ENCODE measurements around the gene SZT2.

Gene SZT2

GRCh38 chr1:43423672-43424550, 34.2 kb downstream of the SZT2 start:
- DNase-seq (ENCODE audit: low read depth): no peak

DNA sequence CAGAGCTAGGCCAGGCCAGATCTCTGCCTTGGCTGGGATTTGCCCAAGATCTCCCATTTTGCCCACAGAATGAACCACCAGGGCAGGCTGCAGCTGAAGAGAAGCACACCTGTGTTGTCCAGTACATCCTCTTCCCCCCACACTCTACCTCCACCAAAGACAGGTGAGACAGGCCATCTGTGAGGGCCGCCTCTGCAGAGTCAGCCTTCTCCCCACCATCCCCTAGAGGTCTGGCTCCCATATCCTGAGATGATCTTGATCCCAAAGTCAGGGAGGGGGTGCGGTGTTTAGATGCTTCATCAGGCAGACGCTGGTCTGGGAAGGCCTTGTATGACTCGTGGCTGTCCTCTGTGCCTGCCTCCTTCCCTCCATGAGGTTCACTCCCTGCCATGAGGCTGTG, 35.3 kb downstream of the SZT2 start:
- DNase-seq (ENCODE audit: low read depth): no peak

- no peak for DNase-seq (ENCODE audit: low read depth)
These were observed 36.5 kb downstream of the SZT2 start for GRCh38 chr1:43426221-43426620.

DNA sequence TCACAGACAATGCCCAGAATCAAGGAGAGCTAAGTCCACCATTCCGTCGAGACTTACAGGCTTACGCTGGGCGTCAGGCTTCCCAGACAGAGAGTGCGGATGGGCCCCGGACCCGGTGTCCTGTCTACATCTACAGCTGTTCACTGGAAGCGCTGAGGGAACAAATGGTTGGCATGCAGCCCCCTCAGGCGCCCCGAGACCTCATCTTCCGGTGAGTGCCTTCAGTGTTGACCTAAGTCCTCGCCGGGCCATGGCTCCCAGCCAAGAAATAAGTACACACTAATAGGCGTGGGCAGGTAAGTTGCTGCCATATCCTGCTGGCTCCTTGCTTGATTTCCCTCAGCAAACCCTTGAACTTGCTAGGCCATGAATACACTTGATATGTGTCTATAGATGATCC, 37.8 kb downstream of the SZT2 start:
- DNase-seq (ENCODE audit: low read depth): no peak

DNA sequence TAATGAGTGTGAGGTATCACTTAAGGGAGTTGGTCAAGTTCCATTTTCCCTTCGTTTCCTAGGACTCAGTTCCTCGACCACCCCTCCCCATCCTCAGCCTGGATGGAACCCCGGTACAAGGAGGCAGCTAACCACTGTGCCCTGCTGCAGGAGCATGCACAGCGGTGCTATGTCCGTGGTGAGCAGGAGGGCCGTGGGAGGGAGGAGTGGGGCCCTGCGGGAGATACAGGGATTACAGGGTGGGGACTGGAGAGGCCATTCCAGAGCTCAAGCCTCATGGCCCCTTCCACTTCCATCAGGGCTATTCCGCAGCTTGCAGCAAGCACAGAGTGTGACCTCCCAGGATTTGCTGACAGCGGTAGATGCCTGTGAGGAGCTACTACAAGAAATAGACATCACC, 38.2 kb downstream of the SZT2 start:
- DNase-seq (ENCODE audit: low read depth): no peak

DNA sequence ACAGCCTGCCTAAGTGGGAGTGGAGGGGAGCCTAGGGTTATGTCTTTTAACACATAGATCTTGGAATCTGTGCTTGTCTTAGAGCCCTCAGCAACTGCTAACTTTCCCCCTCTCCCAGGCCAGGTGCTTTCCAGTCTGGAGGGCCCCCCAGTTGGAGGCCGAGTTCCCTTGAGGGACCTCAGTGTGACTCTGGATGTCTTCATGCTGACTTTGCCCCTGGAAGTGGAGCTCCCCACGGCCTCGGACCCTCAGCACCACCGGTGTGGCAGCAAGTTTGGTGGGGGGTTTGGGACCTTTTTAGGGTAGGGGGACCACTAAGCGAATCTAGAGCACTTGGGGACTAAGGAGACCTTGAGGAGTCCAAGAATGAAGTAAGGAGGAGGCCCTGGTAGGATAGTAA, 41.1 kb downstream of the SZT2 start:
- DNase-seq (ENCODE audit: low read depth): no peak

DNA sequence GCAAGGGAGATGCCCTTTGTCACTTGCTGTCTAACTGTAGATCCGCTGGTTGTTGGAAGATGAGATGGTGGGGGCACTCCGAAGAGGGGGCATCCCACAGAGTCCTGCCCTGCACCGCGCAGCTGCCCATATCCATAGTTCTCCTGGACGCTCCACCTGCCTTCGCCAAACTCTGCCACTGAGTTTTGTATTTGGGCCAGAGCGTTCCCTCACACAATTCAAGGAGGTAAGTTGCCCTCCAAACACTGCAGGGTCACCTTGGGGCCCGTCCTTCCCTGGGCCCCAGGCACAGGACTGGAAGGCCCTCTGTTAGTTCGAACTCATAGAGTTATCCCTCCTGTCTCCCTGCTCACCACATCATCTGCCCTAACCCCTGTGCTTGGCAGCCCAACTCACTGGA, 42.0 kb downstream of the SZT2 start:
- no peak for DNase-seq (ENCODE audit: low read depth)

DNA sequence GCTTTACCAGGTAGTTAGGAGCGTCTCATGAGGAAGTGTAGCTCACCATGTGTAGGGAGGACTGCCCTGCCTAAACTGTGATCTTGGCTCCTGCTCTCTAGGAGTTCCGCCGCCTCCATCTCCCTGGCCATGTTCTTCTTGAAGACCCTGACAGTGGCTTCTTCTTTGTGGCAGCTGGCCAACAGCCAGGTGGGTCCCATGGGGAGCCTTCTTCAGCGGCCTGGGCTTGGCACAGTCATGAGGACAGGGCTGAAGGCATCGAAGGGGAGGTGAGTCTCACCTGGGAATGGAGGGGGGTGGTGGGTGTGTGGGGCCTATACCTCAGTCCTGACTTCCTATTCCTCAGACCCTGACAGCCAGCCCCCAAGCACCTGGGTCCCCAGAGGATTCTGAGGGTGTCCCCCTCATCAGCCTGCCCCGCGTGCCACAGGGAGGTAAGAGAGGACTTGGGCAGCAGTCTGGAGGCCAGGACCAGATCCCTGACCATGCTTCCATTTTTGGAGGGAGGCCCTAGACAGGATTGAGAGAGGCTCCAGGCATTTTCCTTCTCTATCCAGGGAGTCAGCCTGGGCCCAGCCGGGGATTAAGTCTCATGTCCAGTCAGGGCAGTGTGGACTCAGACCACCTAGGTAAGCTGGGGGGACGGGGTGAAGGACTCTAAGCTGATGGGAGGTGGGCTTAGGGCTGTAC, 42.6 kb downstream of the SZT2 start:
- no peak for DNase-seq (ENCODE audit: low read depth)

- DNase-seq (ENCODE audit: low read depth): no peak
These were observed 43.2 kb downstream of the SZT2 start for GRCh38 chr1:43432907-43433306.

- no peak for DNase-seq (ENCODE audit: low read depth)
These were observed 44.6 kb downstream of the SZT2 start for GRCh38 chr1:43434256-43434655.

GRCh38 chr1:43435146-43436145, 45.7 kb downstream of the SZT2 start:
- DNase-seq (ENCODE audit: low read depth): no peak

DNA sequence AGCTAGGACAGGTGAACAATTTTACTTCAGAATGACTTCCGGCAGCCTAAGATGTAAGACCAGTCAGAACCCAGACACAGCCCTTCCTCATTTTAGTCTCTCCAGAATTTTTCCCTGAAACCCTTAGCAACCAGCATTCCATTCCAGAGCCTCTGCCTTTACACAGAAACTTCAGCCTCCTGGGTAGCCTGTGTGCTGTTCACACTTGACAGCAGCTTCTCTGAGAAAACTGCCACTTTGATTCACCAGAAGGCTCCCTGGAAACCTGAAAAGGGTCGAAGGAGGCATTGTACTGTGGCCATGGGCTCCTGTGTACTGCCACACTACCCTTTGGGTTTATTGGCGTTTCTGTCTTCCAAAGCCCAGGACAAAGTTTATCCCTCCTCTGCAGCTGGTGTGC, 46.7 kb downstream of the SZT2 start:
- no peak for DNase-seq (ENCODE audit: low read depth)

DNA sequence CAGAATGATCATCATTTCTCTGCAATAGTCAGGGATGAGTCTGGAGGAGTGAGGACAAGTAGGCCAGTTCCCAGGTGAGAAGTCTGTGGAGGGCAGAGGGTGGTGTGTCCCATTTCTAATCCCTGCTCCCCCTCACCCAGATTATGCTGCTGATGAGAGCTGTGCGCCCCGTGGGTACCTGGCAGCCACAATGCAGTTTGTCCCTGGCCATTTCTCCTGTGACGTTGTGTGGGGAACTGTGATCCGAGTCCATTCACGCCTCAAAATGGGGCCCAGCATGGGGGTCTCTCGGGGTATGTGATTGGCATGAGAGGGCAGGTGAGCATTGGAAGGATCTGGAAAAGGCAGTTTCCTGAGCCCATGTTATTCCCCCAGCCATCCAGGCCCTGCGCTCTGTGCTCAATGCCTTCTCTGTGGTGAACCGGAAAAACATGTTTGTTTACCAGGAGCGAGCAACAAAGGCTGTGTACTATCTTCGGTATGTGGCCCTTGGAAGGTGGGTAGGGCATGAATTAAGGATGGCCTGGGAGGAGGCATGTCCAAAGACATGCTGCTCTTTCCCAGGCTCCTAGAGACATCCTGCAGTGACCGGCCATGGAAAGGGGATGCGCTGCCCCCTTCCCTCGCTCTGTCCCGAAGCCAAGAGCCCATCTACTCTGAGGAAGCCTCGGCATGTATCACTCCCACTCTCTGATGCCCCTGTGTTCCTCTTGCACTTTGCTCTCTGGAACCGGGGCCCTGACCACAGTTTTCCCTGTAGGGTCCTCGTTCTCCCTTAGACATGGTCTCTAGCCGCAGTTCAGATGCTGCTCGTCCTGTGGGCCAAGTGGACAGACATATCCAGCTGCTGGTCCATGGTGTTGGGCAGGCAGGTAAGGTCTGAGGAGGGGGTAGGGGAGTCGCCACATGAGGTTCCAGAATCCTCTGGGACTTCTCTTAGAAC, 47.6 kb downstream of the SZT2 start:
- no peak for DNase-seq (ENCODE audit: low read depth)

DNA sequence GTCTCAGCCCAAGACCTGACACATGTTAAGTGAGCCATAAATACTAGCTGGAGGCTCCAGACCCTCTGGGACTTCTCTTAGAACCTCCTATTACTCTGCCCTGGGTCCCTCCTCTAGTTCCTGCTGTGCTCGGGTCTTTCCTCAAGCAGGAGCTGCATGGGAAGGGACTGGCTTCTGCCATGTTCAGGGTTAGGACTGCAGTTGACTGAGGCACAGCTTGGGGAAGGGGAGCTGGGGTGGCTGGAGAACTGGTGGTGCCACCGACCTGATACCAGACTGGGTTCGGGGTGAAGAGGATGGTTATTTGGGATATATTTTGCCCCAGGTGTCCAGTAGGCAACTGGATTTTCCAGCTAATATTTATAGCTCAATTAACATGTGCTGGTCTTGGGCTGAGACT, 48.3 kb downstream of the SZT2 start:
- DNase-seq (ENCODE audit: low read depth): no peak

DNA sequence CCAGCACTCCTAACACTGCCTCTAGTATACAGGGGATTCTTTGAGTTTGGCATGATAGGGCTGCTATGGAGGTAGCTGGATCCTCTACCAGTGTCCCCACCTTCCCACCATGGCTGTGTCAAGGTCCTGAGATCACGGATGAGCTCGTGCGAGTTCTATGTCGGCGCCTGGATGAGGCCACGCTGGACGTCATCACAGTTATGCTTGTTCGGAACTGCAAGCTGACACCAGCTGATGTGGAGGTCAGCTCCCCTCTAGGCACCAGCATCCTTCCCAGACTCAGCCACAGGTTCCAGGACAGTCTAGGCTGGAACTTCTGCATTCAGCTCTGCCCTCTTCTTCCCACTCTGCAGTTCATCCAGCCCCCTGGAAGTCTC, 48.9 kb downstream of the SZT2 start:
- no peak for DNase-seq (ENCODE audit: low read depth)

DNA sequence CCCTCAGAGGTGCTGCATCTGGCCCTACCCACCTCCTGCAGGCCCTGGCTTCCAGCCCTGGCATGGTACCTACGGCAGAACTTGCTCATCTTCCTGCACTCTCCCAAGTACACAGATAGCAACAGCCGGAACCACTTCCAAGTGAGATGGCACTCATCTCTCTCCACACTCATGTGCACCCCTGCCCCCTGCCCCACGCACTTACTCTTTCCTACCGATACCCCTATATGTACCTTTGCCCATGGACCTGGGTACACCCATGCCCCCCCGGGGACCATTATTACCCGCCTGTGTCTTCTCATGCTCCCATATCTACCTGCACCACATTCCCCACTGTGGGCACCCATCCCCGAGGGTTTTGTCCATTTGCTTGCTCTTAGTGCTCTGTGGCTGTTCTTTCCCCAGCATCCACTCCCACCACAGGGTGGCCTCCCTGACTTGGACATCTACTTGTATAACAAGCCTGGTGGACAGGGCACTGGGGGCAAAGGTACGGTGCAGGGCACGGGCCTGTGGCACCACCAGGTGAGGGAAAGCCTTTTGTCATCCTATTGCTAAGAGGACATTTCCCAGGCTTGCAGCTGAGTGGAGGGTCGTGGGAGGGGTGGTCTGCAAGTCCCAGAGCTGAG, 49.4 kb downstream of the SZT2 start:
- DNase-seq (ENCODE audit: low read depth): no peak

- DNase-seq (ENCODE audit: low read depth): no peak
These were observed 50.1 kb downstream of the SZT2 start for GRCh38 chr1:43439781-43440180.

DNA sequence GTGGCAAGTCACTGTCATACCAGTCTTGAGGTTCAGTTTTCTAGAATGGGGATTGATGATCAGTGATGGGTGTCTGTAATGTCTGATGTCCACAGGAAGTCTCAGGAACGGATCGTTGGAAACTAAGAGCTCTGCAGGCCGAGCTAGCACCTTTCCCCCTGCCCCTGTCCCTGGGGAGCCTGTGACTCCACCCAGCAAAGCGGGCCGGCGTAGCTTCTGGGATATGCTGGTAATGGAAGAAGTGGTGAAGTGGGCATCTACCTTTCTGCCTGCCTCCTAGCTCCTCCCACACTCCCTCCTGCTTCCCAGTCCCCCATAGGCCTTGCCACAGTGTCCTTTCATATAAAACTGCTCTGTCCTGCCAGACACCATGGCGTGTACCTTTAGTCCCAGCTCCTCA, 50.7 kb downstream of the SZT2 start:
- DNase-seq (ENCODE audit: low read depth): no peak

- DNase-seq (ENCODE audit: low read depth): no peak
These were observed 51.6 kb downstream of the SZT2 start for GRCh38 chr1:43441166-43441893.
